Measurements from ENCODE around the gene DOP1A. TPM values are rescaled to one million over a fixed set of nuclear protein-coding genes. Genes with fewer than 3 reads are reported as not detected.

DOP1A gene
- total and polyA plus RNA-seq, 4 donors, result 3.5 to 32.0 (median 9.6) TPM

GRCh38 chr6:83199863-83200225 lies 132.4 kb downstream of the DOP1A start:
- Histone ChIP-seq H3K9ac (ENCODE audit: low read depth in 1 of 2, low read length in 2 of 2) (no peak overlapping the region), H3K36me3 (ENCODE audit: control insufficient read depth in 4 of 4, insufficient read depth in 3 of 4, low read depth in 1 of 4, low read length in 3 of 4) (peaks cover 3 to 16% (median 10%) of the 10 kb centered on the region in 4 donors), H3K4me3 (ENCODE audit: low read depth in 1 of 3, low read length in 3 of 3) (no peak overlapping the region), H3K27me3 (ENCODE audit: control insufficient read depth in 4 of 4, insufficient read depth in 4 of 4, low read length in 3 of 4) (no peaks in the 10 kb centered on the region), H3K27ac (ENCODE audit: low read depth in 1 of 2, low read length in 2 of 2) (no peak overlapping the region), H3K4me1 (ENCODE audit: control insufficient read depth in 4 of 4, insufficient read depth in 4 of 4, low read length in 3 of 4) (peaks cover 0 to 2% (median 0%) of the 10 kb centered on the region in 4 donors), H3K9me3 (ENCODE audit: control insufficient read depth in 4 of 4, low read length in 3 of 4) (no peaks in the 10 kb centered on the region)
- TF ChIP-seq ATF3 (IDR thresholded peaks at IDR 0.05) (no peak), MAX (IDR thresholded peaks at IDR 0.05) (no peak), REST (IDR thresholded peaks at IDR 0.05) (no peak), RXRA (IDR thresholded peaks at IDR 0.05) (no peak), FOXA1 (IDR thresholded peaks at IDR 0.05) (no peak), HNF4A (conservative IDR thresholded peaks at IDR 0.05) (no peak), FOXA2 (IDR thresholded peaks at IDR 0.05) (no peak), EGR1 (IDR thresholded peaks at IDR 0.05; ENCODE audit: low read depth in 2 of 2) (no peak), SP1 (IDR thresholded peaks at IDR 0.05) (no peak), CTCF (IDR thresholded peaks at IDR 0.05; ENCODE audit: low read depth, low read length, missing input control) (no peak), JUND (IDR thresholded peaks at IDR 0.05) (no peak), RAD21 (IDR thresholded peaks at IDR 0.05) (no peak), YY1 (IDR thresholded peaks at IDR 0.05) (no peak), TAF1 (conservative IDR thresholded peaks at IDR 0.05) (no peak), NR2F2 (IDR thresholded peaks at IDR 0.05) (no peak), GABPA (IDR thresholded peaks at IDR 0.05 in 1 of 2, conservative IDR thresholded peaks at IDR 0.05 in 1 of 2) (no peak), HNF4G (IDR thresholded peaks at IDR 0.05) (no peak), ZBTB33 (IDR thresholded peaks at IDR 0.05) (no peak)
- whole genome bisulfite sequencing, result 67% methylated on average over 2 of the region's 2 CpGs
- DNase-seq (ENCODE audit: low spot score), result no peak
